Cardiac fibroblast (primary cell): ENCODE measurements around the gene MAN2A2.

Source experiments
- DNase-seq, 2 donors: peaks; one replicate each; pipeline versions ENCODE4 v3.0.0 to v3.0.0-alpha.2; 2010; ENCODE audit warnings: low read depth in 2 of 2
- H3K4me3 ChIP-seq, 2 donors: replicated peaks in 1 of 2; 1 replicate in 1 of 2; 2 replicates in 1 of 2; pipeline ENCODE4 v1.5.1; 2011; ENCODE audit warnings: low read depth in 2 of 2, low read length in 2 of 2, mild to moderate bottlenecking in 2 of 2, moderate library complexity in 1 of 2
- CTCF ChIP-seq: IDR thresholded peaks from one replicate; pipeline ENCODE4 v1.5.1; 2011; ENCODE audit warnings: low read depth, mild to moderate bottlenecking, low read length, inconsistent platforms

MAN2A2 gene

GRCh38 chr15:90938261-90938660 lies 35.2 kb downstream of the MAN2A2 start:
- DNase-seq, result no peak
- no peak for TF ChIP-seq CTCF
- no peak overlapping the region for H3K4me3 ChIP-seq

GRCh38 chr15:90939756-90940155 lies 36.7 kb downstream of the MAN2A2 start:
- DNase-seq, result no peak
- H3K4me3 ChIP-seq, result no peak overlapping the region
- TF ChIP-seq CTCF, result no peak

- DNase-seq, result no peak
- H3K4me3 ChIP-seq, result no peak overlapping the region
- TF ChIP-seq CTCF, result no peak
Observed at GRCh38 chr15:90941038-90941437, 37.9 kb downstream of the MAN2A2 start.

GRCh38 chr15:90942354-90943120 lies 39.4 kb downstream of the MAN2A2 start:
- H3K4me3 ChIP-seq, result no peak overlapping the region
- DNase-seq, result no peak
- no peak for TF ChIP-seq CTCF

GRCh38 chr15:90945091-90945490 lies 42.0 kb downstream of the MAN2A2 start:
- no peak overlapping the region for H3K4me3 ChIP-seq
- no peak for DNase-seq
- TF ChIP-seq CTCF, result no peak

GRCh38 chr15:90946538-90946937 lies 43.4 kb downstream of the MAN2A2 start:
- TF ChIP-seq CTCF, result no peak

More at GRCh38 chr15:90946538-90946937, 43.4 kb downstream of the MAN2A2 start:
- DNase-seq, result no peak
- no peak overlapping the region for H3K4me3 ChIP-seq
